ENCODE results near the gene CUX1.
"Not testable (repeated sequence)": the region's sequence is repeated elsewhere in the genome, so short reads cannot be mapped to it uniquely, and the experiment has no call there.

CUX1 gene

GRCh38 chr7:102117743-102118142 is 300.3 kb downstream of the CUX1 start:
- DNase-seq = no peak

GRCh38 chr7:102119213-102119651 is 301.8 kb downstream of the CUX1 start:
- DNase-seq = no peak

- no peak for DNase-seq
Observed at GRCh38 chr7:102119925-102120324, 302.5 kb downstream of the CUX1 start.

GRCh38 chr7:102120666-102121195 is 303.3 kb downstream of the CUX1 start:
- DNase-seq = no peak

- DNase-seq = peak; percentile 79
Observed at GRCh38 chr7:102122026-102122425, 304.6 kb downstream of the CUX1 start.

GRCh38 chr7:102125127-102125596 is 307.7 kb downstream of the CUX1 start:
- DNase-seq = no peak

GRCh38 chr7:102128303-102128702 is 310.9 kb downstream of the CUX1 start:
- DNase-seq = no peak

- DNase-seq = no peak
Observed at GRCh38 chr7:102129636-102130370, 312.4 kb downstream of the CUX1 start.

- DNase-seq = peak; percentile 6
Observed at GRCh38 chr7:102132209-102132752, 314.9 kb downstream of the CUX1 start.

GRCh38 chr7:102138676-102139075 is 321.2 kb downstream of the CUX1 start:
- no peak for DNase-seq

- peak; percentile 49 for DNase-seq
Observed at GRCh38 chr7:102140952-102141370, 323.5 kb downstream of the CUX1 start.

GRCh38 chr7:102142433-102142832 is 325.0 kb downstream of the CUX1 start:
- not testable (repeated sequence) for DNase-seq

GRCh38 chr7:102146122-102146521 is 328.7 kb downstream of the CUX1 start:
- DNase-seq = no peak

- peak; percentile 82 for DNase-seq
Observed at GRCh38 chr7:102147008-102147407, 329.6 kb downstream of the CUX1 start.

GRCh38 chr7:102148799-102149198 is 331.4 kb downstream of the CUX1 start:
- no peak for DNase-seq

GRCh38 chr7:102149416-102149815 is 332.0 kb downstream of the CUX1 start:
- no peak for DNase-seq

GRCh38 chr7:102150266-102150665 is 332.8 kb downstream of the CUX1 start:
- DNase-seq = no peak

GRCh38 chr7:102152672-102153598 is 335.5 kb downstream of the CUX1 start:
- no peak for DNase-seq

- no peak for DNase-seq
Observed at GRCh38 chr7:102153599-102153946, 336.1 kb downstream of the CUX1 start.

- DNase-seq = no peak
Observed at GRCh38 chr7:102154425-102154824, 337.0 kb downstream of the CUX1 start.

- DNase-seq = peak; percentile 90
Observed at GRCh38 chr7:102155821-102156441, 338.5 kb downstream of the CUX1 start.

- DNase-seq = no peak
Observed at GRCh38 chr7:102156867-102157266, 339.4 kb downstream of the CUX1 start.

- DNase-seq = no peak
Observed at GRCh38 chr7:102165136-102165535, 347.7 kb downstream of the CUX1 start.
